MCF 10A (cell line): ENCODE results near the gene ELK3. TPM values are rescaled to one million over a fixed set of nuclear protein-coding genes. Genes with fewer than 3 reads are reported as not detected.

ENCODE experiments used
- BruUV-seq: library from RNA; stranded (reverse); fragments of 400-500 nt; replicated peaks from 2 replicates; lab custom pipeline; 2021; lab: Mats Ljungman, UMichigan
- CTCF ChIA-PET: fragments of 300-600 bp; sonication (Branson Sonifier 250); formaldehyde crosslinking; extraction: SDS; loops from one replicate; lab custom pipeline; 2021; ENCODE audit warnings: antibody characterized with exemption, inconsistent platforms; lab: Yijun Ruan, JAX
- POLR2A ChIA-PET: fragments of 300-600, 350-650 bp; sonication (Branson Sonifier 250); formaldehyde crosslinking; extraction: SDS; loops from one replicate; lab custom pipeline; 2020; ENCODE audit warnings: antibody characterized with exemption, inconsistent platforms; lab: Yijun Ruan, JAX
- DNase-seq: peaks from one replicate; pipeline ENCODE4 v3.0.0-alpha.2; 2018; ENCODE audit not compliant: unreplicated experiment
- H3K27ac Mint-ChIP-seq: one replicate; pipeline ENCODE4 v1.8.0; 2022; ENCODE audit warnings: mild to moderate bottlenecking, low read depth, mixed read lengths; ENCODE audit not compliant: unreplicated experiment
- H3K27me3 Mint-ChIP-seq: one replicate; pipeline ENCODE4 v1.8.0; 2022; ENCODE audit warnings: mixed read lengths; ENCODE audit not compliant: insufficient read depth, unreplicated experiment
- H3K36me3 Mint-ChIP-seq: one replicate; pipeline ENCODE4 v1.8.0; 2022; ENCODE audit warnings: mild to moderate bottlenecking, moderate library complexity, mixed read lengths; ENCODE audit not compliant: insufficient read depth, unreplicated experiment
- H3K4me1 Mint-ChIP-seq: one replicate; pipeline ENCODE4 v1.8.0; 2022; ENCODE audit warnings: mixed read lengths; ENCODE audit not compliant: insufficient read depth, unreplicated experiment
- H3K4me3 Mint-ChIP-seq: one replicate; pipeline ENCODE4 v1.8.0; 2022; ENCODE audit warnings: mild to moderate bottlenecking, moderate library complexity, mixed read lengths; ENCODE audit not compliant: unreplicated experiment
- H3K9me3 Mint-ChIP-seq: one replicate; pipeline ENCODE4 v1.8.0; 2022; ENCODE audit warnings: mixed read lengths; ENCODE audit not compliant: unreplicated experiment
- intact Hi-C: fragments of 100-400 bp; cut with micrococcal nuclease; formaldehyde crosslinking; loops from 2 replicates; pipeline ENCODE4 v1.14.1; 2022
- total RNA-seq: library from RNA; stranded (reverse); gene quantifications from 2 replicates; pipeline ENCODE4 v1.2.3, GENCODE V29; 2022
- TF ChIP-seq, protein P1 (sequence below): fragments of 200-600 bp; IDR thresholded peaks from one replicate; pipeline ENCODE4 v1.8.0; 2022; ENCODE audit warnings: antibody characterized with exemption, mild to moderate bottlenecking; ENCODE audit not compliant: unreplicated experiment

The ELK3 gene
- total RNA-seq, 1 experiment from 2014 or later: 50.1 TPM

DNA sequence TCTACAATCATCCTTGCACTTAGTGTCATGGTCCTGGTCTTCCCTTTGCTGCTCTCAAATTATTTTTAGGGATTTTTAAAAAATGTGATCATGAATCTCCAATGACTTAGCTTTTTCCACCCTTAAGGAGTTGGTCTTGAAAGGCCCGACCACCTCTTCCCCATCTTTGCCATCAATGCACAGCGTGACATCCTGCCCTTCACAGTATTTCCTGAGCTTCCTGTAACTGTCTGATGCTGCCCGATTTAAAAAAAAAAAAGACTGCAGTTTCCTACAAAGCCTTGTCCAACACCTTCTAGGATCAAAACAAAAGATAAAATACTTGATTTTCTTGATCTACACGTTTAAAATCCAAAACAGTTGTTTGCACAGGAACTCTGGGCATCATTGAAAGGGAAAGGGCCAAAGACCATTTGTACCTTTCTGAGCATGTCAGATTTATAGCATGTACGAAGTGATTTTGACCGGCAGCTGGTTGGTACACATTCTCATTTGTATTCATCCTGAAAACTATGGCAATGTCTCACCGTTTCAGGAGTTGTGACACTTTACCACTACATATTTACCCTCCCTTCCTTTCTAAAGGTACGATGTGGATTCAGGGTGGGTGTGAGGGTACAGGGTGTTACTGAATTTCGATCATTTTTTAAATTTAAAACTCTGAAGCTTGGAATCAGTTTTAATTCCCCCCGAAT, 7.4 kb upstream of the ELK3 start:
- no TSS peak for BruUV-seq
- no peaks in the 10 kb centered on the region for H3K9me3 Mint-ChIP-seq
- no peak for DNase-seq
- CTCF ChIA-PET: interaction anchor here (1.1 kb wide), 1 partner anchor 26 kb away, joined by 3 read pairs; no protein-coding TSS in a partner anchor
- POLR2A ChIA-PET: interaction anchor here (0.6 kb wide), 1 partner anchor 363 kb away, joined by 3 read pairs; no protein-coding TSS in a partner anchor
- H3K36me3 Mint-ChIP-seq: no peaks in the 10 kb centered on the region
- no peak overlapping the region for H3K4me3 Mint-ChIP-seq
- H3K4me1 Mint-ChIP-seq: peaks cover 7% of the 10 kb centered on the region
- intact Hi-C loops: no loop called here
- TF ChIP-seq, protein P1, sequence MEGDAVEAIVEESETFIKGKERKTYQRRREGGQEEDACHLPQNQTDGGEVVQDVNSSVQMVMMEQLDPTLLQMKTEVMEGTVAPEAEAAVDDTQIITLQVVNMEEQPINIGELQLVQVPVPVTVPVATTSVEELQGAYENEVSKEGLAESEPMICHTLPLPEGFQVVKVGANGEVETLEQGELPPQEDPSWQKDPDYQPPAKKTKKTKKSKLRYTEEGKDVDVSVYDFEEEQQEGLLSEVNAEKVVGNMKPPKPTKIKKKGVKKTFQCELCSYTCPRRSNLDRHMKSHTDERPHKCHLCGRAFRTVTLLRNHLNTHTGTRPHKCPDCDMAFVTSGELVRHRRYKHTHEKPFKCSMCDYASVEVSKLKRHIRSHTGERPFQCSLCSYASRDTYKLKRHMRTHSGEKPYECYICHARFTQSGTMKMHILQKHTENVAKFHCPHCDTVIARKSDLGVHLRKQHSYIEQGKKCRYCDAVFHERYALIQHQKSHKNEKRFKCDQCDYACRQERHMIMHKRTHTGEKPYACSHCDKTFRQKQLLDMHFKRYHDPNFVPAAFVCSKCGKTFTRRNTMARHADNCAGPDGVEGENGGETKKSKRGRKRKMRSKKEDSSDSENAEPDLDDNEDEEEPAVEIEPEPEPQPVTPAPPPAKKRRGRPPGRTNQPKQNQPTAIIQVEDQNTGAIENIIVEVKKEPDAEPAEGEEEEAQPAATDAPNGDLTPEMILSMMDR: no peak
- H3K27ac Mint-ChIP-seq: no peak overlapping the region
- H3K27me3 Mint-ChIP-seq: no peaks in the 10 kb centered on the region

DNA sequence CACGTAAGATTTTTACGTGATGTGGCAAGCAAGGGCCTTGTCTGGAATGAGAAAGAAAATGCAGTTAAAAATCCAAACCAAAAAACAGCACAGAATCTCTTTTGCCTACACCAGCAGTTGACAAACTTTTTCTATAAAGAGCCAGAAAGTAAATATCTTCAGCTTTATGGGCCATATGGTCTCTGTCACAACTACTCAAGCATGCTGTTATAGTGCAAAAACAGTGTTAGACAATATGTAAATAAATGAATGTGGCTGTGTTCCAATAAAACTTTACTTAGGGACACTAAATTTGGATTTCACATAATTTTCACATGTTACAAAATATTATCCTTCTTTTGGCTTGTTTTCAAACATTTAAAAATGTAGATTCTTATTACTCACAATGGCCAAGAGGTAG, 6.2 kb upstream of the ELK3 start:
- Mint-ChIP-seq H3K4me1 (peaks cover under 1% of the 10 kb centered on the region), H3K4me3 (no peak overlapping the region), H3K27me3 (no peaks in the 10 kb centered on the region), H3K9me3 (no peaks in the 10 kb centered on the region), H3K36me3 (no peaks in the 10 kb centered on the region), H3K27ac (no peak overlapping the region)
- intact Hi-C loops: no loop called here
- POLR2A ChIA-PET: no interaction called here
- no peak for DNase-seq
- TF ChIP-seq, protein P1: no peak
- CTCF ChIA-PET: interaction anchor here (1.4 kb wide), 1 partner anchor 28 kb away, joined by 4 read pairs; no protein-coding TSS in a partner anchor
- no TSS peak for BruUV-seq

DNA sequence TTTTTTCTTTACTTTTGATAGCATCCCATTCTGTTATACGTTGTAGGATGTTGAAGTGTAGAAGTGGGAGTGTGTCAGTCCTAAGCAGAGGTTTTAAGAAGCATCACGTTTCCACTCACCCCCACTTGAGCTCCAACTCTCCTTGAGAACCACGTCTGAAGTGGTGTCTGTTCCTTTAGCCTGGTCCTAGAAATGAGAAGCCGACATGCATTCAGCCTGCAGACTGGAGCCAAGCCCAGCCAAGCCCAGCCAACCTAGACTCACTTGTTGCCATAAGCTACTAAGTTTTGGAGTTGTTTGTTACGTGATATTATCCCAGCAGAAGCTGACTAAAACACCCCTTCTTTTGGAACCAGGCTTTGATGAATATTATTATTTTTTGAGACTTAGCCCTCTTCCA, 4.4 kb upstream of the ELK3 start:
- TF ChIP-seq, protein P1: no peak
- intact Hi-C loops: no loop called here
- no peak for DNase-seq
- H3K4me1 Mint-ChIP-seq: no peaks in the 10 kb centered on the region
- no peak overlapping the region for H3K4me3 Mint-ChIP-seq
- no TSS peak for BruUV-seq
- no peak overlapping the region for H3K27ac Mint-ChIP-seq
- no peaks in the 10 kb centered on the region for H3K9me3 Mint-ChIP-seq
- no peaks in the 10 kb centered on the region for H3K36me3 Mint-ChIP-seq
- no peaks in the 10 kb centered on the region for H3K27me3 Mint-ChIP-seq
- ChIA-PET CTCF (interaction anchor here (0.6 to 0.7 kb wide), 2 partner anchors 111 to 154 kb away, joined by 3 to 5 read pairs; partner anchors contain the start of gene LTA4H), POLR2A (interaction anchor here (0.6 kb wide), 1 partner anchor 1116 kb away, joined by 6 read pairs; the partner anchor contains the start of gene NR2C1)

DNA sequence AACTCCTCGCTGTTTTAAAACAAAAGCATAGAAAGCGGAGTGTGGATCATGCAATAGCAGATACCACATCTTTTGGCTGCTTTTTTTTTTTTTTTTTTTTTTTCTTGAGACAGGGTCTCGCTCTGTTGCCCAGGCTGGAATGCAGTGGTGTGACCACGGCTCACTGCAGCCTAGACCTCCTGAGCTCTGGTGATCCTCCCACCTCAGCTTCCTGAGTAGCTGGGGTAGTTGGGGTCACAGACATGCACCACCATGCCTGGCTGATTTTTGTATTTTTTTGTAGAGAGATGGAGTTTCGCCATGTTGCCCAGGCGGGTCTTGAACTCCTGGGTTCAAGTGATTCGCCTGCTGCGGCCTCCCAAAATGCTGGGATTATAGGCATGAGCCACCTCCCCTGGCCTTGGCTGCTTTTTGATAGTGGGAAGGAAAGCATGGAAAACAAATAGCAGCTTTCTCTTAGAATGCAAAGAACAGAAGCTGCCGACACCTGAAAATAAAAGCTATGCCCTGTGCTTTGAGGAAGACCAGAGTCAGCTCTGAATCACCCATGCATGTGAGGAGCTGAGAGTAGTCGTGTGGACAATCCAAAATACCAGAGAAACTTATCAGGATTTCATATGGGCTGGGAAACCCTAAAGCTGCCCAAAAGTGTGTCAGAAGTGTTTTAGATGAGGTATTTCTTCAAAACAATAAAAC, 3.6 kb upstream of the ELK3 start:
- intact Hi-C loops: no loop called here
- POLR2A ChIA-PET: interaction anchor here (0.6 kb wide), 1 partner anchor 225 kb away, joined by 4 read pairs; no protein-coding TSS in a partner anchor
- CTCF ChIA-PET: interaction anchor here (0.6 to 0.7 kb wide), 3 partner anchors 96 to 1137 kb away, joined by 4 to 6 read pairs (median 5); no protein-coding TSS in a partner anchor
- no peaks in the 10 kb centered on the region for H3K27me3 Mint-ChIP-seq
- no peak overlapping the region for H3K27ac Mint-ChIP-seq
- H3K36me3 Mint-ChIP-seq: no peaks in the 10 kb centered on the region
- no peaks in the 10 kb centered on the region for H3K9me3 Mint-ChIP-seq
- H3K4me1 Mint-ChIP-seq: no peaks in the 10 kb centered on the region
- no peak for DNase-seq
- no TSS peak for BruUV-seq
- TF ChIP-seq, protein P1: no peak
- H3K4me3 Mint-ChIP-seq: no peak overlapping the region
